GM21825 (cell line): Measurements from ENCODE around the gene MFN2.
A peak's percentile ranks its signal among the peaks of the same experiment; 100 is the strongest.
"Not testable (repeated sequence)": the region's sequence is repeated elsewhere in the genome, so short reads cannot be mapped to it uniquely, and the experiment has no call there.

Experiments
- ATAC-seq: cut with Tn5 transposase; IDR thresholded peaks from one replicate; pipeline ENCODE4 v1.9.1; 2021; ENCODE audit warnings: mild to moderate bottlenecking, moderate library complexity; ENCODE audit not compliant: unreplicated experiment

The MFN2 gene

DNA sequence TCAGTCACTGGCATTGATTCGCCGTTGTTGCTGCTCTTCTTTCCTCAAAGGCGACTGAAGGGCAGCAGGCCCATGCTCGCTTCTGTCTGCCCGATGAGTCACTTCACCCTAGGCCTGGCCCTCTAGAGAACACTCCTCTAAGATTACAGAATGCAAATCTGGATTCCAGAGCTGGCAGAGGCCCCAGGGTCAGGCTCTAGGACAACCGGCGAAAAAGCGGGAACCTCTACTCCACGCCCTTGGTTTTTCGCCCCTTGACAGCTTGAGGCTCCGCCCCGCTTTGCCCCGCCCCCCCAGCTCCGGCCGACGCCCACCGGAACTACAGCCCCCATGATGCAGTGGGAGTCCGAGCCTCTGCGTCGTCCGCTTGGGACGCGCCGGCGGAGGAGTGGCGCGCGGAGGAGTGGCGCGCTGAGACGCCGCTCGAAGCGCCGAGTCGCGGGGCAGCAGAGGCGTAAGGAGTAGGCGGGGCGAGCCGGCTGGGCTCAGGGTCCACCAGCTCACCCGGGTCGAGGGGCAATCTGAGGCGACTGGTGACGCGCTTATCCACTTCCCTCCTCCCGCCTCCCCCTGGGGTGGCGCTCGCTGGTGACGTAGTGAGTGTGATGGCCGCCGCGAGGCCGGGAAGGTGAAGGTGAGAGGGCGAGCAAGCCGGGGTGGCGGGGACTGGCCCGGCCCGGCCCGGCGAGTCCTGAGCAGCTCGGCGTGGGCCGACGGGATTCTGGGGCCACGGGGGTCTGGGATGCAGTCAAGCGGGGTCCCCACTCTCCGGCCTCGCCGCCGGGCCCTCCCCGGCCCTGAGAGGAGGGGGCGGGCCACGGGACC, at the start of gene MFN2:
Gene MFN2 (plus strand): TSS at position 594 of the 825 bp plus-strand sequence. CDS start 8,725 bp downstream, outside the sequence.
- ATAC-seq, result peak; percentile 85

DNA sequence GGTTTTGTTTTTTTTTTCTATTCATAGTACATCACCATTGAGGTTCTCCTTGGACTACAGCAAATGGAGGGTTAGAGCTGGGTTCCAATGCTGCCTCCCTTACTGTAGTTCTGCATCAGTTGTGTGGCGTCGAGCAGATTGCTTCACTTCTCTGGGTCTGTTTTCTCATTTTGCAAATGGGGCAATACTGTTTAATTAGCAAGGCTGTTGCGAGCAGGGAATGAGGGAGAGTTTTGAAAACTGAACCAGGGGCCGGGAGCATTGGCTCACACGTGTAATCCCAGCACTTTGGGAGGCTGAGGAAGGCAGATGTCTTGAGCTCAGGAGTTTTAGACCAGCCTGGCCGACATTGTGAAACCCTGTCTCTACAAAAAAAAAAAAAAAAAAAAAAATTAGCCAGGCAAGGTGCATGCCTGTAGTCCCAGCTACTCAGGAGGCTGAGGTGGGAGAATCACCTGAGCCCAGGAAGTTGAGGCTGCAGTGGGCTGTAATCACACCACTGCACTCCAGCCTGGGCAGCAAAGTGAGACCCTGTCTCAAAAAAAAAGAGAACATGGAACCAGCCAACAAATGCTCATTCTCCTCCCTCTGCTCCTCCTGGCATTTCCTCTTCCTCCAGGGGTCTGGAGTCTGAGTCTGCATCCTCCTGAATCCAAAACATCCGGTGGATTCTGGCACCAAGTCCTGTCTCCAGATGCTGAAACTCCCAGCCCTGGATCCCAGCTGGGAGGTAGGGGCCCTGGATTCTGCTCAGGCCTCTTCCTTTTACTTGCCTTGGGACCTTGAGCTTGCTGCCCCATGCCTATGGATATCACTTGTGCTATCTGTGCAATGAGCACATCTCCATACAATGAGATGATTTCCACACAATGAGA, 49.4 kb upstream of the MFN2 start:
- no peak for ATAC-seq

DNA sequence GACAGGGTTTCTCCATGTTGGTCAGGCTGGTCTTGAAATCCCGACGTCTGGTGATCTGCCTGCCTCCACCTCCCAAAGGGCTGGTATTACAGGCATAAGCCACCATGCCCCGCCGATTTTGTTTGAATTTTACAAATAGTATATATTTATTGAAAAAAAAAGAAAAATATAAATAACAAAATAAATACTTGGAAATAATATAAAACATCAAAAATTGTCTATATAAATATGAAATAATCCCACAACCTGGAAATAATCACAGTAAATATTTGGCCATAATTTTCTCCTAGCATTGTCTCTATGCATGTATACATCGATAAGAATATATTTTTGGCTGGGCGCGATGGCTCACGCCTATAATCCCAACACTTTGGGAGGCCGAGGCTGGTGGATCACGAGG, 48.4 kb upstream of the MFN2 start:
- no peak for ATAC-seq

DNA sequence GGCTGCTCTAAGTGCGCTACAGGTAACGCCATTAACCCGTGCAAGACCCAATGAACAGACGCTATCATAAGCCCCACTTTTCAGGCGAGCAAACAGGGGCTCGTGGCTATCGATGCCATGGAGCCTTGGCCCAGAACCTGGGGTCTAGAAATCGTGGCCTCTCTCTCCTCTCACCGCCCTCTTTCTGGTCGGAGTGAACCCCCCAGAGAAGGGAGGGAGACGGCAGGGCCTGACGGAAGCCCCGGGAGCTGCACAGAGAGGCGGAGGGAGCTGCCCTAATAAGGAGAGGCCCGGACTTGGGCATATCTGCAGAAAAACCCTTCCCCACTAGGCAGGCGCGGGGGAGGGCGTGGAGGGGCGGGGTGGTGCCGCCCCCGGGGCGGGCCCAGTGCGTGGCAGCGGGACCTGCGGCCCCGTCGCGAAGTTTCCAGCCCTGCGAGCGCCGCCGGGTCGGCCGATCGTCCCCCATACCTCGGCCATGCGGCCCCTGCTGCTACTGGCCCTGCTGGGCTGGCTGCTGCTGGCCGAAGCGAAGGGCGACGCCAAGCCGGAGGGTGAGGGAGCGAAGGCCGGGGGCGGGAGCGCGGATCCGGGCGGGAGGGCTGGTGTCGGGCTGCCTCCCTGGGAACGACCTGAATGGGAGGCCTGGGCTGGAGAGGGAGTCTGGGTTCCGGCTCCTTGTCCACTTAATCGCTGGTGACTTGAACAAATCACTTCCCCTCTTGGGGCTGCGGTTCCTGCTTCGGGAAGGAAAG, 45.8 kb upstream of the MFN2 start, which contains the start of gene PLOD1:
Gene PLOD1 (plus strand): TSS at position 416 of the 755 bp plus-strand sequence. CDS start 63 bp downstream, at position 479.
- ATAC-seq, result peak; percentile 76

DNA sequence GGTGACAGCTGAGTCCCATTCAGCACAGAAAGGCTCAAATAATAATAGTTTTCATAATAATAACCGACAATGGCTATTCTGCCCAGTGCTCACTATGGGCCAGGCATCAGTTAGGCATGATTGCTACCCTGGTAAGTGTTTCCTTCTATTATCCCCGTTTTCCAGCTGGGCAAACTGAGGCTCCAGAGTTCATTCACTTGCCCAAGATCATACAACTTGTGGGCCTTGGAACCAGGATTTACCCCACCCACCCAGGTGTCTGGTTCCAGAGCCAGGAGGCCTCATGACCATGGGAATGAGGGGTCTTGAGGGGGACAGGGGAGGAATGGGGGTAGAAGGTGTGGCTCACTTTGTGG, 45.2 kb upstream of the MFN2 start:
- ATAC-seq, result no peak

DNA sequence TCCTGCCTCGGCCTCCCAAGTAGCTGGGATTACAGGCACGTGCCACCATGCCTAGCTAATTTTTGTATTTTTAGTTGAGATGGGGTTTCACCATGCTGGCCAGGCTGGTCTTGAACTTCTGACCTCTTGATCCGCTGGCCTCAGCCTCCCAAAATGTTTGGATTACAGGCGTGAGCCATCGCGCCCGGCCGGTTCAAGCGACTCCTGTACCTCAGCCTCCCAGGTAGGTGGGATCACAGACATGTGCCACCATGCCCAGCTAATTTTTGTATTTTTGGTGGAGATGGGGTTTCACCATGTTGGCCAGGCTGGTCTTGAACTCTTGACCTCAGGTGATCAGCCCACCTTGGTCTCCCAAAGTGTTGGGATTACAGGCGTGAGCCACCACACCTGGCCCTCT, 44.5 kb upstream of the MFN2 start:
- not testable (repeated sequence) for ATAC-seq

DNA sequence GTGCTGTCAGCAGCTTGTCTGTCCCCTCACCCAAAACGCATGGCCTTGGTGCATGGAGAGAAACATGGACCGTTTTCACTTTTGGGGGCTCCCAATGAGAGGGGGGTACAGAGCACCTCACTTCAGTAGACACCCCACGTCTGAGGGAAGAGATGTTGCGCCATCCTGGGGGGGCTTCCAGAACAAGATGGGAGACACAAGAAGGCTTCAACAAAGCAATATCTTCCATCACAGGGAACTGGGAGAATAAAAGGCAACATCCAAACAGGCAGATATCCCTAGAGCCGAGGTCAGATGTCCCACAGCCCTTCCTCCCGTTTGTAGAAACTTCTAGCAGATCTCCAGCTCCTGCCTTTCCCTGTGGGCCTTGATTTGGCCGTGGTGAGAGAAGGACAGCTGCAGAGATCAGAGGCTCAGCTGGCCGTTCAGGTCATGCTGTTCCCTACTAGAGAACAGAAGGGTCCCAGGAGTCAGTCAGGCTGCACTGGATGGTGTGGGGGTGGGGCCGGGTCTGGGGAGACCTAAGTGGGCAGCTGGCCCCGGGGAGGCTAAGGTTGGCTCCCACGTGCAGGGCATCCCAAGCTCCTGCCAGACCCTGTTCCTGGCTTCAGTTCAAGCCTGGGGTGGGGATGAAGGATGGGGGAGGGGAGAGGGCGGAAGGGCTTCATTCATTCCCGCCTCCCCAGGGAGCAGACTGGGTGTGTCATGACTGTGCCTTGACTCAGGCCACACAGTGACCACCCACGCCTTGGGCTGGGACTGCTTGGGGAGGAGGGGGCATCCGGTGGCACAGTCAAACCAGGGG, 41.3 kb upstream of the MFN2 start:
- ATAC-seq, result no peak

DNA sequence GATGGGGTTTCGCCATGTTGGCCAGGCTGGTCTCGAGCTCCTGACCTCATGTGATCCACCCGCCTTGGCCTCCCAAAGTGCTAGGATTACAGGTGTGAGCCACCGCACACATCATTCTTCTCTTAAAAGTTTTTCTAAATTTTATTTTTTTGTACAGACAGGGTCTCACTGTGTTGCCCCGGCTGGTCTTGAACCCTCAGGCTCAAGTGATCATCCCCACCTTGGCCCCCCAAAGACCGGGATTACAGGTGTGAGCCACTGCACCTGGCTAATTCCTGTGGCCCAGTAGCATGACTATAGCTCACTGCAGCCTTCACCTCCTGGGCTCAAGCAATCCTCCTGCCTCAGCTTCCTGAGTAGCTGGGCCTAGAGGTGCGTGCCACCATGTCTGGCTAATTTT, 40.5 kb upstream of the MFN2 start:
- ATAC-seq, result not testable (repeated sequence)

DNA sequence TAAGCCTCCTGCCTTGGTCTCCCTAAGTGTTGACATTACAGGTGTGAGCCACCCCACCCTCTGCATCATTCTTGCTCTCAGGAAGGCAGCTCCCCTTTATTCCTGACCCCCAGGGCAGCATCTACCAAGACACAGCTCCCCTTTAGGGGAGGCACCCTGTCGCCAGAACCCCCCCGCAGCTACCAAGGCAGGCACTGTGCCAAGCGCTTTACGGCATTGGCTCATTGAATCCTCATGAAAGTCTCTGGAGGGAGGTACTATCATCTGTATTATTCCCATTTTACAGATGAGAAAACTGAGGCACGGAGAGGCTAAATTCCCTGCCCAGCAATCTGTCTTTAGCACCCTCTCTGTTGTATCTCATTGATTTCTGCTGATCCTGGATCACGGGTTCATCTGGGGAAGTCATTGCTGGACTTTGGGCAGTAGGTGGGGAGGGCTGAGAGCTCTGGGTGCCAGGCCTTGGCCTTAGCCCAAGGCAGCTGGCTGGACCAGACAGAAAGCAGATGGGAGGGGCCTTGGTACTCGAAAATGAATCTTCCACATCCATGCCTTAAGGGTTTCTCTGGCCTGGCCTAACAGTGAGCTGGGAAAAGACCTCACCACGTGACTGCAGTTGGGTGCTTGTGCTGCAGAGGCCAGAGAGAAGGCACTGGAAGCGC, 39.9 kb upstream of the MFN2 start:
- no peak for ATAC-seq

DNA sequence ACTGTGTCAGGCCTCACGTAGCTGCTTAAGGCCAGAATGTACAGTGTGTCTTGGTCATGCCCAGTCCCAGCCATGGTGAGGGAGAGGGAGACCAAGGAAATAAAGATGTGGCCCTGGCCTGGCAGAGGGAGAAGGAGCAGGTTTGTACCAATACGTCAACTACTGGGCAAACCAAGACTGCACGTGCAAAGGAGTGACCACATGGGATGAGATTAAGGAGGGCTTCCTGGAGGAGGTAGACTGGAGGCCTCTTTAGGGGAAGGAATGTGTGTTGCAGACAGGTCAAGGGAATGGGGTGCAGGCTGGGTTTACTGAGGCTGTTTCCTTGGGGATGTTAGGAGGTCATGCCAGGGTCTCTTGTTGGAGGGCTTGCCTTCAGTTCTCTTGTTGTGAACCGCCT, 38.0 kb upstream of the MFN2 start:
- ATAC-seq, result no peak

DNA sequence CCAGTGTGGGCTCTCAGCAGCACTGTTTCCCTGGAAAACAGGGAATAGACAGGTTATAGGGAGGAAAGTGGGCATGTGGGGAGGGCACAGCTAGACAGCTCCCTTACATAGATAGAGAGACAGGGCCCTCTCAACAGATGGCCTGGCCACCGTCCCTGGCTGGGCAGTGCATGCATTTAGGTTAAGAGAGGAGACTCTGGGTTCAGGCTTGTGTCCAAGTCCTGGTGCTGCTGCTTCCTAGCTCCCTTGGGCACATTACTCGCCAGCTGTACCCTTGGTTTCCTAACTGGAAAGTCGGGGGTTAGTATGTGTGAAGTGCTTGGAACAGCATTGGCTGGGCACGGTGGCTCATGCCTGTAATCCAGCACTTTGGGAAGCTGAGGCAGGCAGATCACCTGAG, 36.6 kb upstream of the MFN2 start:
- no peak for ATAC-seq

DNA sequence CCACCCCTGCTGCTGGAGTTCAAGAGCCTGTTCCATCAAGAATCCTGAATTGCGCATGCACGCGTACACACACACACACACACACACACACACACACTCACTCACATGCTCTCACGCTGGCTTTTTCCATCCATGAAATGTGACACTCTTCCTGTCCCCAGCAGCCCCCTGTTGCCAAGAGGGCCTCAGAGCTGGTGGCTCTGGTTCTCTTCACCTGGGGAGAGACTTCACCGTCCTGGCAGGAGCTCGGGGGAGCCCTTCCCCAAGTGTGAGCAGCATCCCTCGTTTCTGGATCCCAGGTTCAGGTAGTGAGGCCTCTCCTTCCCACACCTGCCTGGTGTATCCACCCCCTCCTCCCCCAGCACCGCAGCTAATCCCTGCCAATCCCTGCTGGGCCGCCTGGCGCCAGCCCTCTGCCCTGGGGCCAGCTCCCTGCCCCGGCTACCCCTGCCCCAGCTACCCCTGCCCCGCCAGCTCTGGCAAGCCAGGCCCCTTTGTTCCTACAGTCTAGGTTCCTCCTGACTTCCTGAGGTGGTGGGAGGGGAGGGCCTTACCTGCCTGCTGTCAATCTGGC, 35.8 kb upstream of the MFN2 start:
- no peak for ATAC-seq

DNA sequence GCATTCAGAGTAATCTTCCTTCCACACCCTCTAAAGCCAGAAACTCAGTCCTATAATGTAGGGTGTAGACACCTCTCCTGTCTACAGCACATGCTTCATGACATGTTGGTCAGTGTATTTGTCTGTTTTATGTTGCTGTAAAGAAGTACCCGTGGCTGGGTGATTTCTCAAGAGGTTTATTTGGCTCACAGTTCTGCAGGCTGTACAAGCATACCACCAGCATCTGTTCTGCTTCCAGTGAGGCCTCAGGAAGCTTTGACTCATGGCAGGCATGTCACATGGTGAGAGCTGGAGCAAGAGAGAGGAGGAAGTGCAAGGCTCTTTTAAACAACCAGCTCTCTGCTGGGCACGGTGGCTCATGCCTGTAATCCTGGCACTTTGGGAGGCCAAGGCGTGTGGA, 33.6 kb upstream of the MFN2 start:
- no peak for ATAC-seq

DNA sequence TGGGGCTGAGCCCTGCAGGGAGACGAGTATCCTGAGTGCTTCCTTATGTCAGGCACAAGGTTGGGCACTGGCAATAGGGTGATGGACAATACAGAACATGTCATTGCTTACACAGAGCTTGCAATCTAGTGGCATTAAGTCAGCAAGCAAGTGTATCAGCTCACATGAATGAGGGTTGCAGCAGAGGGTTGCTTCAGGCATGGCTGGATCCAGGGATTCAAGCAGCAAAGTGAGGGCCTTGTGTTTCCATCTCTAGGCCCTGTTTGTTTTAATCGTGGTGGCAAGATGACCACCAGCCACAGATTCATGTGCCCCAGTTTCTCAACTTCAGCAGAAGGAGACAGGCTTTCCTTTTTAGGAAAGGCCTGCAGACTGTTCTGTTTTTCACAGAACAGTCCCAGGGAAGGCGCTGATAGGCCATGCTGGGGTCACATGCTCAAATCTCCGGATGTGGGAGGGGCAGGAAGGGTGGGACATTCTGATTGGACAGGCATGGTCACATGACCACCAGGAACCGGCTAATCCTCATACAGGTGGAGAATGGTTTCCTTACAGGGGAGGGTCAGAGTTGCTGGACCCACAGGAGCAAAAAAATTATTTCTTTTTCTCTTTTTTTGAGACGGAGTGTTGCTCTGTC, 31.3 kb upstream of the MFN2 start:
- ATAC-seq, result no peak

DNA sequence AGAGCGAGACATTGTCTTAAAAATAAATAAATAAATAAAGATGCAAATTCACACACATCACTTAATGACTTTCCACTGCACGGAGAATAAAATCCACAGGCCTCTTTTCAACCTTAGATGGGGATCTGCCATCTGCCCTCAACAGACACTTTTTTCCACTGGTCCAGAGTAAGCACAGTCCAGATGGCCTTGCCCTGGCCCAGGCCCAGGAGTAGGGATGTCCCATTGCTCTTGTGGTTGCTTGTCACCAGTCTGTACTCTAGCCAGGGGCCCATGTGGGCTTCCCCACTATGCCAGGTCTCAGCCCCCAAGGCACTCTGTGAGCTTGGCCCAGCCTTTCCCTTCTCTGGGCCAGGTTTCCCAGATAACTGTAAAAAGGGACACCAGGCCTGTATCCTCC, 28.3 kb upstream of the MFN2 start:
- no peak for ATAC-seq

DNA sequence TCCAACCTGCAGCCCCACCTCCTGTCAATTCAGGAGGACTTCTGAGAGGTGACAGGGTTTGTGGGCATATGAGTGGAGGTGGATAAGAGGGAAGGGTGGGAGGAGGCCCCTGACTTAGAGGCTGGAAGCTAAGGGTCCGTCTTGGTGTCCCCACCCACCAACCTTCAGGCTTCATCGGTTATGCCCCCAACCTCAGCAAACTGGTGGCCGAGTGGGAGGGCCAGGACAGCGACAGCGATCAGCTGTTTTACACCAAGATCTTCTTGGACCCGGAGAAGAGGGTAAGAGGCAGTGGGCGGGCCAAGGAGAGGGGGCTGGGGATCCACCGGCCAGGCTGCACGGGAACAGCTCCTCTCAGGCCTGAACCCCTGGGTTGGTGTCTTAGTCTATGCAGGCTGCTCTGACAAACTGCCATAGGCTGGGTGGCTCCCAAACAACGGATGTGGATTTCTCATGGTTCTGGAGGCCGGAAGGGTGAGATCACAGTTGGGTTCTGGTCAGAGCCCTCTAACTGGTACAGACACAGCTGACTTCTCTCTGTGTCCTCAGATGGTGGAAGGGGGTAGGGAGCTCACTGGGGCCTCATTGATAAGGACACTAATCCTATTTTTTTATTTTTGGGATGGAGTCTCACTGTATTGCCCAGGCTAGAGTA, 27.7 kb upstream of the MFN2 start:
- no peak for ATAC-seq

DNA sequence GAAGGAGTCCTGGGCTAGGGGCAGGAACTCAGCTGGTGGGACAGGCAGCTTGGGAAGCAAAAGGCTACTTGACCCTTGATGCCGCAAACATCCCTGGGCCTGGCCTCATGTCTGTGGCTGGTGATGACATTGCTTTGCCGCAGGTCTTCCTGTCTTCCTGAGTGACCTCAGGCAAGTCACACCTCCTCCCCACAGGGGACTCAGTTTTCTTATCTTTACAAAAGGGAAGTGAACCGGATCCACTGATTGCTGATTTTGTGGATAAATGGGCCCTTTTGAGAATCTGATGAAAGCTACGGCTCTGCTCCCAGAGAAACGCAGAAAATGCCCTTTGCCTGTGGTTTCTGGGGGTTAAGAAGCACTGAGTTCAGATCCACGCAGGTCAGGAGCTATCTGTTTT, 25.0 kb upstream of the MFN2 start:
- ATAC-seq, result no peak

DNA sequence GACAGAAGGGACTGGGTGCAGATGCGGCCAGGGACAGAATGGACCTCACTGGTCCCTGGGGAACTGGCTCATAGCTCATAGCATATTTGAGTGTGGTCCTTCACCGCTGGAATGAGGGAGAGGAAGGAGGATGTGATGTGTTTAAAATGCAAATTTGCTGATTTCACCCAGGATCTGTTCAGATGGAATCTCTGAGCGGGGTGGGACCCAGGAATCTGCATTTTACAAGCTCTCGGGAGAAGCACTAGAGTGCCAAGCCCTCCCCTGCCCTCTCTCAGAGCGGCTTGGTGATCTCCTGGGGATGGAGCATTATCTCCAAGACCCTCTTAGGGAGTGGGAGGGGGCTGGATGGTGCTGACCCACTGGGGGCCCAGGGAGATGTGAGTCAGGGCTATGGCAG, 22.8 kb upstream of the MFN2 start:
- no peak for ATAC-seq

DNA sequence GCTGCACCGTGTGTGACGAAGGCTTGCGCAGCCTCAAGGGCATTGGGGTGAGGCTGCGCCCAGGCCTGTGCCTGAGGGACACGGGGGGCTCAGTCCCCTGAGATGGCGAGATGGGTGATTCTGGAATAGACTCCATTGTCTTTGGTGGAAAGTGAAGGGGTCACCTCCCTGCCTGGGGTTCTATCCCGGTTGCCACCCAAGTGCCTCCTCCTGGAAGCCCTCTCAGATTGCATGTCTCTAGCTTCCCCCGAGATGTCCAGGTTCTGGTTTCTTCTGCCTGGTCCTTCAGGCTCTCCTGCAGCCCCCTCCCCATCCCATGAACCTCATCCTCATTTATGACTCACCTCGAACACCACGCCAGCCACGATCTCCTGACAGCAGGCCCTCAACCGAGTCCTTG, 22.3 kb upstream of the MFN2 start:
- no peak for ATAC-seq
